ENCODE data around the gene CLMP.

Gene CLMP

DNA sequence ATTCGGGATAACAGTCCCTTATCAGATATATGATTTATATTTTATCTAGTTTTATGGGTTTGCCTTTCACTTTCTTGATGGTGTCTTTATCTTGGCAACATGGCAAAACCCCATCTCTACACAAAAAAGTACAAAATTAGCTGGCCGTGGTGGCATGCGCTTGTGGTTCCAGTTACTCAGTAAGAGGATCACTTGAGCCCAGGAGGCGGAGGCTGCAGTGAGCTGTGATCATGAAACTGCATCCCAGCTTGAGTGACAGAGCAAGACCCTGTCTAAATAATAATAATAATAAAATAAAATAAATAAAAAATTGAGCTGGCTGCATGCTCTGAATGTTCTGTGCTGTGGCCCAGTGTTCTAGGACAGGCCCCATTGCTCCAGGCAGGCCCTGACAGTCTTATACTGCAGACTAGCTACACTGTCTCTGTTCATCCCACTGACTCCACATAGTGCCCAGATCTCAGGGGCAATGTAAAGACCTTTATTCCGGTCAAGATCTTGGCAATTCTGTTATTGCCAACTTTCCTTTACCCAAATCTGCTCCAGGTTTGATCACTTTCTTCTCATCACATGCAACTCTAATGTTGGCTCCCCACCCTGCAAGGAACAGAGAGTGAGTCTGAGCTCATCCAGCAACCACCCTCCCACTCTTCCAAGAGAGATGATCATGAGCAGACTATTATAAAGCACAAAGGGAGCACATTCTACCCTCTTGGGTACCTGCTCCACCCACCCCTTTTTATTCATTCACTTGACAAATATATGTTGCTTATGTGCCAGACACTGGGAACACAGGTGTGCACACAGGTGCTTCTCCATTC lies 141.9 kb downstream of the CLMP start:
- DNase-seq: no peak

DNA sequence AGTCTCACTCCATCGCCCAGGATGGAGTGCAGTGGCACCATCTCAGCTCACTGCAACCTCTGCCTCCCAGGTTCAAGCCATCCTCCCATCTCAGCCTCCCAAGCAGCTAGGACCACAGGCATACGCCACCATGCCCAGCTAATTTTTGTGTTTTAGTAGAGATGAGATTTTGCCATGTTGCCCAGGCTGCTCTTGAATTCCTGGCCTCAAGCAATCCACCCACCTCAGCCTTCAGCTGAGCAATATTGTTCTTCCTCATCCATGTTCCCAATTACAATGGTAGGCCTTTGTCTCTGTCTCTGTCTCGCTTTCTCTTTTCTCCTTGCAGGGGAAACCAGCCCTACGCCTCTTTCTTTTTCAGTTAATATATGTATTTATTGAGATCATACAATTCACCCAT lies 143.4 kb downstream of the CLMP start:
- no peak for DNase-seq

DNA sequence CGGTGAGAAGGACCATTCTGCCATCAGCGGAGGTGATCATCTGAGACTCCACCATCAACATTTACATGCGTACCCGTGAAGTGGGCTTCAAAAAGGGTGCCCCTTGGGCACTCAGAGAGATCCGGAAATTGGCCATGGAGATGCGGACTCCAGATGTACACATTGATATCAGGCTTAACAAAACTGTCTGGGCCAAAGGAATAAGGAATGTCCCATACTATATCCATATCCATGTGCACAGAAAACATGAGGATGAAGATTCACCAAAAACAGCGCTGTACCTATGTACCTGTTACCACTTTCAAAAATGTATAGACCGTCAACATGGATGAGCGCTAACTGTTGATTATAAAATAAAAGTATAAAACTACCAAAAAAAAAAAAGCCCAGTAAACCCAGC lies 143.9 kb downstream of the CLMP start:
- DNase-seq: no peak

DNA sequence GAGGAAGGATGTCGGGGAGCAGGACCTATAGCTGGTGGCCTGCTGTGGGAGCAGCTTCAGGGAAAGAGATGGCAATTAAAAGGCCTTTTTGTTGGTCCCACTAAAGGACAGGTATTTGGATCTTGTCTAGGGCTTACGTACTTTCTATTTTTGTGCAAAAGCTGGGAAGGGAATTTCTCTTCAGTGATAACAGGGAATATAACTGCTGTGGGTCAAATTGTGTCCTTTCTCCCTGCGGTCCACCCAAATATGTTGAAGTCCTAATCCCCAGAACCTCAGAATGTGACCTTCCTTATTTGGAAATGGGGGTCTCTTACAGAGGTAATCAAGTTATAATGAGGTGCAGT lies 147.1 kb downstream of the CLMP start:
- DNase-seq: no peak

DNA sequence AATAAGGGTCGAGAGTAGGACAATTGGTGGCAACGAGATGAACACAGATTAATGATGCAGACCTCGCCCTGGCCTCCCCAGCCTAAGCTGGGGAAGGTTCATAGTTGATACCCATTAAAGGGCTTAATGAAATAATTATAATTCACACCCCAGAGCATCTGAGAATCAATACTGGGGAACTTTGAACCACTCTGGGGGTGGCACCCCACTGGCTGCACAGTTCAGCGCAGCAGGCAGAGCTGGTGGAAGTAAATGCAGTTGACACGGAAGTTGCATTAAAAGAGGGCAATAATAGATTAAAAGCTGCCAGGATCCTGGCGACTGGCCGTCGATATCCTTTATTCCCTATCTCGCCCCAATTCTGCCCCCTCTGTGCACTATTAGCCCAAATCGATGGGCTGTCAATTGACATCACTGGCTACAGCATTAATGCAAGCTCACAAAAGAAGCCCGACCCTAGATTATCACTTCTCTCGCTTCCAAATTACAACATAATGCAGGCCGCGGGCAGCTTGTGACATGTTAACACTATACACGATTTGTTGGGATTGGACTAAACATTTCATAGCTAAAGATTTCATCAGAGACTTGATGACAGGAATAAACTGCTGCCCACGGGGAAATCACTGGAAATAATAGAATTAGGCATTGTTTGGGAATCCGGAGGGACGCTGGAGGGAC lies 147.6 kb downstream of the CLMP start:
- no peak for DNase-seq

DNA sequence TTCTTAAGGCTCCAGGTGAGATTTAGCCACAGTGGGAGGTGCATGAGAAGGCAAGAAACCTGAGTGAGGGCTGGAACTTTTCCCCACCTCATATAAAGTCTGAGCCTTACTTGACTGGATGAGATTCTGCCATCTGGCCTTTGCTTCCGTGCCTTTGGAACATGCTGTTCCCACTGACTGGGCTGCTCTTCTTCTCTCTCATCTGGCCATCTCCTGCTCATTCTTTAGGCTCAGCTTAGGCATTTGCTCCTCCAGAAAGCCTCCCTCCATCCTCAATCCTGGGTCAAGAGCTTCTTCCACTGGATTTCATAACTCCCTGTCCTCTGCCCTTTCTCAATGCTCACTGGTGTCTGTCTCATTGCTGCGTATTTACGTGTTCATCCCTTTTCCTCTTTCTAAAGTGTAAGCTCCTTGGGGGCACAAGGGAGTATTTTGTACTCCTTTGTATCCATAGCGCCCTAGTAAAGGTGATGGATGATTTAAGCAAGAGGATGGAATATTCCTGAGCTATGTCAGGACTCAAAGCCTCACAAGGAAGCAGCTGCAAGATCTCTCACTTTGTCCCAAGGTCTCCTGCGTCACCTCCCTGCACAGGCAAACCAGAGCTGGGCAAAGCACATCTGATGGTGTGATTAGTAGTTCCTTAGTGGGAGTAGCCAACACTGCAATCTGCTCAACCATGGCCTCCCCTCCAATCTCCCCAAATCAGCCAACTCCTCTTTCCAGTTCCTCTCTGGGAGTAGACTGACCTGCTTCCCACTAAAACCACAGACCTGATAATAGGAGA lies 148.4 kb downstream of the CLMP start:
- DNase-seq: no peak

DNA sequence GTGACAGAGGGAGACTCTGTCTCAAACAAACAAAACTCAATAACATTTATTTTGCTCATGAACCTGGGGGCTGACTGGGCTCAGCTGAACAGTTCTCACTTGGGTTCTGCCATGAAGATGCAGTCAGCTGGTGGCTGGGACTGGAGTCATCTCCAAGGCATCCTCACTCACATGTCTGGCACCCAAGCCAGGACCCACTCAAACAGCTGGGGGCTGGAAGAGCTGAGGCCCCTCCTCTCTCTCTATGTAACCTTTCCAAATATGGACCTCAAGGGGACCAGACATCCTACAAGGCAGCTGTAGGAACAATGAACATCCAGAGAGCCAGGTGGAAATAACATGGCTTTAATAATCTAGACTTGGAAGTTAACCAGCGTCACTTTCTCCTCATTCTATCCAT lies 149.9 kb downstream of the CLMP start:
- DNase-seq: no peak

DNA sequence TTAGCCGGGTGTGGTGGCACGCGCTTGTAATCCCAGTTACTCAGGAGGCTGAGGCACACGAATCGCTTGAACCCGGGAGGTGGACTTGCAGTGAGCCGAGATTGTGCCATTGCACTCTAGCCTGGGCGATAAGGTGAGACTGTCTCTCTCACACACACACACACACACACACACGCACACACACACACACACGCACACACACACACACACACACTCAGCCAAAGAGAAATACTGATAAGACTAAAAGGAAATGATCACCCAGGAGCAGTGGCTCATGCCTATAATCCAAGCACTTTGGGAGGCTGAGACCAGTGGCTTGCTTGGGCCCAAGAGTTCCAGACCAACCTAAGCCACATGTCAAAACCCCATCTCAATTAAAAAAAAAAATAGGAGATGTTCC lies 153.9 kb downstream of the CLMP start:
- no peak for DNase-seq

DNA sequence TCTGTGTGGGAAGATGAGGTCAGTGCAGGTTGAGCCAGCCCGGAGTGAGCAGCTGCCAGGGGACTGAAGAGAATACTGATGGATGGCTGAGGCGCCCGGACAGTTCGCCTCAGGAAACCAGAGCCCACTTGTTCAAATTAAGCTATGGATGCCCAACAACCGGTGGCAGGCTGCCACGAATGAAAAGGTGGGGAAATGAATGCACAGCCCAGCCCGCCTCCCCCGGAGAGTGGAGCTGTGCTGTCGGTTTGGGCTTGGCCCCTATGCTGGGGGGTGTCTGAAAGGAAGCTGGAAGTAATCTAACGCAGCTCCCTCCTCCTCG lies 155.0 kb downstream of the CLMP start:
- no peak for DNase-seq

DNA sequence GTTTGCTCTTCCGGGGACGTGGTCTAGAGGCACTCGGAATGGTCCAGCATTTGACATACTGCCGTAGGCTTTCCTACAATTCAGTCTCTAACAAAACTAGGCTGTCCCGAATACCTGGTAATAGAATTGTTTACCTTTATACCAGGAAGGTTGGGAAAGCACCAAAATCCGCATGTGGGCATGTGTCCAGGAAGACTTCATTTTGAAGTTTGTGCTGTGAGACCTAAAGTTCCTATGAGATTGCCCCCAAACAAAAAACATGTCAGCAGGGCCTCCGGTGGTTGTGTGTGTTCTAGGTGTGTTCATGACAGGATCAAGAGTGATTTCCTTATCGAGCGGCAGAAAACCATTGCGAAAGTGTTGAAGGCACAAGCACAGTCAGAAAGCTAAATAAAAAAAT lies 159.2 kb downstream of the CLMP start:
- DNase-seq: no peak

DNA sequence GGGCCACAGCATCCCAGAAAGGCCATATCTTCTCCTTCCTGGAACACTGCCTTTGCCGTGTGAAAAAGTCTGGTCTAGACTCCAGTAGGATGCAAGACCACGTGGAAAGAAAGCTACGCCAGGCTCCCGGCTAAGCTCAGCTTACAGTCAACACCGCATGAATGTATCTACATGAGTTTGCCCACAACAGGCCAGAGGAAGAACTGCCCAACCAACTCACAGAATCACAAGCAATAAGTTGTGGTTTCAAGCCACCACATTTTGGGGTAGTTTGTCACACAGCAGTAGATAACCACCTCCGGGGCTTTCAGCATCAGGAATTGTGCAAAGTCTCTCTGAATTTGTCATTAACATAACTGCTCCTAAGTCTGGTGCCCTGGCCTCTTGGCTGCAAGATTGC lies 160.5 kb downstream of the CLMP start:
- no peak for DNase-seq

DNA sequence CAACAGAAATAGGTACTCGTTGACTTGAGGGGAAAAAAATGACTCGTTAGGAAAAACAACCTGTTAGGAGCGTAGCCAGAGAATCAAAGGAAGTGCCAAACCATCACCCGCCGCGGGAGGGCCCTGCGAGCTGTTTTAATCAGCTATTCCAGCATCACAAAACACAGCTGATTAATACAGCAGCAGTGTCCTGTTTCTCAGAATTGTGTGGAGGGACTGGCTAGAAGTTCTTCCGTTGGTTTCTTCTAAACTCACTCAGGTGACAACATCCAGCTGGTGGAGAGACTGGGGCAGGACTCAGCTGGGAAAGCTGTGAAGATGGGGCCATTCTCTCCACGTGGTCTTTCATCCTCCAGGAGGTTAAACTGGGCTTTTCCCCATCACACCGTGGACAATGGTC lies 161.2 kb downstream of the CLMP start:
- no peak for DNase-seq

DNA sequence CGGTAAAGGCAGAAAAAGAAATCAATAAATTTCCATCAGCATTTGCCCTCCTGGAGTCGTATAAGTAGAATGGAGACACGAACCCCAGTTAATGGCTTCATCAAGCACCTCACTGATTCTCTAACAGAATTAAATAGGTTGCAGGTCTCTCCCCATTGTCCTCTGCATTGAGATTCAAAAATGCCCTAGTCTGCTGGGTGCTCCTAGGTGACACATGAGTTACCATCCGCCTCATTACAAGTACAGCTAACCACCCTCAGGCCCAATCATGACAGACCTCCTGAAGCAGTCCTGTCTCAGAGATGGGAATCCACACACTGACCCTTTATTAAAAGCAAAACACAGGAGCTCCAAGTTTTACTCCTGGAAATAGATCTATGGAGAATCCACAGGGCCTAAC lies 164.5 kb downstream of the CLMP start:
- no peak for DNase-seq

DNA sequence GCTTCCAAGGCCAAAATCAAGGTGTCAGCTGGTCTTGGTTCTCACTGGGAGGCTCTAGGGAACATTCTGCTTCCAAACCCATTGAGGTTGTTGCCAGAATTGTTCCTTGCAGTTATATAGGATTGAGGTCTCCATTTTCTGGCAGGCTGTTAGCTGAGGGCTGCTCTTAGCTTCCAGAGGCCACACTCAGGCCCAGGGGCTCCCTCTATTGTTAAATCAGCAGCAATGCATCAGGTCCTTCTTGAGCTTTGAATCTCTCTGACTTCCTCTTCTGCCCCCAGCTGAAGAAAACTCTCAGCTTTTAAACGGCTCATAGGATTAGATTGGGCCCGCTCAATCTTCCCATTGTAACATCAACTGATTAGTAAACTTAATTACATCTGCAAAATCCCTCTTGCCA lies 174.1 kb downstream of the CLMP start:
- peak; percentile 34 for DNase-seq
